ENCODE measurements around the gene SLC10A1. TPM values are rescaled to one million over a fixed set of nuclear protein-coding genes. Genes with fewer than 3 reads are reported as not detected.

Gene SLC10A1
- total and polyA plus RNA-seq, 2 donors from 2014 or later, result not detected

- DNase-seq (no peak), FAIRE-seq (no peak)
- Histone ChIP-seq H3K36me3 (ENCODE audit: control insufficient read depth in 2 of 3, insufficient read depth in 3 of 3, low read length in 3 of 3) (peaks cover 12 to 70% (median 51%) of the 10 kb centered on the region in 3 donors), H3K9ac (ENCODE audit: low read length in 3 of 3) (no peak overlapping the region), H3K4me1 (ENCODE audit: control insufficient read depth in 2 of 3, insufficient read depth in 2 of 3, low read depth in 1 of 3, low read length in 3 of 3) (peaks cover 0 to 8% (median 2%) of the 10 kb centered on the region in 3 donors), H3K27me3 (ENCODE audit: control insufficient read depth, insufficient read depth, low read length) (no peaks in the 10 kb centered on the region), H3K27ac (ENCODE audit: low read depth in 2 of 2, low read length in 2 of 2) (no peak overlapping the region), H3K9me3 (ENCODE audit: control insufficient read depth in 2 of 3, insufficient read depth in 1 of 3, low read length in 3 of 3) (no peaks in the 10 kb centered on the region), H3K4me3 (ENCODE audit: low read length in 3 of 3) (no peak overlapping the region)
- intact Hi-C loops (cut with DNase I), result no loop called here
- no peak for TF ChIP-seq CTCF (IDR thresholded peaks at IDR 0.05; ENCODE audit: borderline replicate concordance, extremely low read depth, insufficient read depth)
Observed at GRCh38 chr14:69775012-69775411, 22.0 kb downstream of the SLC10A1 start.

- intact Hi-C loops (cut with DNase I), result no loop called here
- Histone ChIP-seq H3K4me1 (ENCODE audit: control insufficient read depth in 2 of 3, insufficient read depth in 2 of 3, low read depth in 1 of 3, low read length in 3 of 3) (peaks cover 3 to 16% (median 9%) of the 10 kb centered on the region in 3 donors), H3K36me3 (ENCODE audit: control insufficient read depth in 2 of 3, insufficient read depth in 3 of 3, low read length in 3 of 3) (peaks cover 23 to 73% (median 55%) of the 10 kb centered on the region in 3 donors)
Observed at GRCh38 chr14:69773571-69774276, 23.3 kb downstream of the SLC10A1 start.

GRCh38 chr14:69772082-69773017 lies 24.7 kb downstream of the SLC10A1 start:
- H3K9me3 ChIP-seq (ENCODE audit: control insufficient read depth in 2 of 3, insufficient read depth in 1 of 3, low read length in 3 of 3), result no peaks in the 10 kb centered on the region
- peaks cover 28 to 76% (median 51%) of the 10 kb centered on the region in 3 donors for H3K36me3 ChIP-seq (ENCODE audit: control insufficient read depth in 2 of 3, insufficient read depth in 3 of 3, low read length in 3 of 3)
- no peak overlapping the region for H3K9ac ChIP-seq (ENCODE audit: low read length in 3 of 3)
- intact Hi-C loops (cut with DNase I), result no loop called here
- H3K4me3 ChIP-seq (ENCODE audit: low read length in 3 of 3), result no peak overlapping the region
- no peak overlapping the region for H3K27ac ChIP-seq (ENCODE audit: low read depth in 2 of 2, low read length in 2 of 2)
- FAIRE-seq, result no peak
- no peaks in the 10 kb centered on the region for H3K27me3 ChIP-seq (ENCODE audit: control insufficient read depth, insufficient read depth, low read length)
- TF ChIP-seq CTCF (IDR thresholded peaks at IDR 0.05; ENCODE audit: borderline replicate concordance, extremely low read depth, insufficient read depth), result no peak
- no peak for DNase-seq
- peaks cover 9 to 22% (median 13%) of the 10 kb centered on the region in 3 donors for H3K4me1 ChIP-seq (ENCODE audit: control insufficient read depth in 2 of 3, insufficient read depth in 2 of 3, low read depth in 1 of 3, low read length in 3 of 3)

More at GRCh38 chr14:69773571-69774276, 23.3 kb downstream of the SLC10A1 start:
- Histone ChIP-seq H3K9ac (ENCODE audit: low read length in 3 of 3) (no peak overlapping the region), H3K27ac (ENCODE audit: low read depth in 2 of 2, low read length in 2 of 2) (no peak overlapping the region), H3K9me3 (ENCODE audit: control insufficient read depth in 2 of 3, insufficient read depth in 1 of 3, low read length in 3 of 3) (no peaks in the 10 kb centered on the region), H3K4me3 (ENCODE audit: low read length in 3 of 3) (no peak overlapping the region), H3K27me3 (ENCODE audit: control insufficient read depth, insufficient read depth, low read length) (no peaks in the 10 kb centered on the region)
- TF ChIP-seq CTCF (IDR thresholded peaks at IDR 0.05; ENCODE audit: borderline replicate concordance, extremely low read depth, insufficient read depth), result no peak
- DNase-seq (no peak), FAIRE-seq (no peak)

All from kidney (tissue), 14 donors.